Gastroesophageal sphincter (tissue), 4 donors: Measurements from ENCODE around the gene E4F1. TPM values are rescaled to one million over a fixed set of nuclear protein-coding genes. Genes with fewer than 3 reads are reported as not detected.

Experiments used
- ATAC-seq: fragments of 150-250 bp; one replicate; pipeline ENCODE4 v1.9.1; 2016; ENCODE audit warnings: mild to moderate bottlenecking, moderate library complexity
- H3K27ac ChIP-seq, 4 donors: fragments of 200-600 bp; sonication (generic) in 3 of 4; 1 replicate in 3 of 4; 2 replicates in 1 of 4; pipeline ENCODE4 v1.5.1; 2016 to 2019
- H3K27me3 ChIP-seq: fragments of 200-600 bp; sonication (generic); one replicate; pipeline ENCODE4 v1.5.1; 2019
- H3K36me3 ChIP-seq, 2 donors: fragments of 200-600 bp; sonication (generic); one replicate each; pipeline ENCODE4 v1.5.1; 2019; ENCODE audit warnings: control low read depth in 1 of 2
- H3K4me1 ChIP-seq, 3 donors: fragments of 200-600 bp; sonication (generic); 1 replicate in 2 of 3; 2 replicates in 1 of 3; pipeline ENCODE4 v1.5.1; 2016 to 2019; ENCODE audit warnings: control low read depth in 2 of 3
- H3K4me3 ChIP-seq, 2 donors: fragments of 200-600 bp; sonication (generic); one replicate each; pipeline ENCODE4 v1.5.1; 2019; ENCODE audit warnings: mild to moderate bottlenecking in 1 of 2, moderate library complexity in 1 of 2
- H3K9me3 ChIP-seq, 3 donors: fragments of 200-600 bp; sonication (generic); one replicate each; pipeline ENCODE4 v1.5.1; 2017 to 2019; ENCODE audit warnings: control low read depth in 2 of 3
- CTCF ChIP-seq, 4 experiments: fragments of 200-600 bp in 2 of 4; fragments of 450-650 bp in 2 of 4; sonication (generic) in 1 of 4; IDR thresholded peaks; one replicate each; pipeline ENCODE4 v1.5.1; 2017 to 2019; ENCODE audit warnings: antibody characterized with exemption in 4 of 4, mild to moderate bottlenecking in 2 of 4, moderate library complexity in 2 of 4
- EP300 ChIP-seq: sonication (generic); formaldehyde crosslinking; IDR thresholded peaks from one replicate; pipeline ENCODE4 v1.6.1; 2017; ENCODE audit warnings: antibody characterized with exemption, mild to moderate bottlenecking
- POLR2A ChIP-seq, 2 donors: fragments of 450-650 bp; IDR thresholded peaks; one replicate each; pipeline ENCODE4 v1.6.1; 2017; ENCODE audit warnings: antibody characterized with exemption in 2 of 2, mild to moderate bottlenecking in 2 of 2, moderate library complexity in 1 of 2
- POLR2AphosphoS5 ChIP-seq: sonication (generic); formaldehyde crosslinking; IDR thresholded peaks from one replicate; pipeline ENCODE4 v1.6.1; 2017; ENCODE audit warnings: antibody characterized with exemption
- WGBS, 2 donors: methylation state at CpG; one replicate each; pipeline ENCODE4 v1.1.5; 2018; ENCODE audit warnings: low coverage in 1 of 2; 5-methylcytosine and 5-hydroxymethylcytosine counted together
- total RNA-seq, 4 donors: library from RNA; depleted of rRNA; stranded (reverse); fragments of >200 nt; gene quantifications; one replicate each; pipeline ENCODE4 v1.1.0, GENCODE V29; 2016

Gene E4F1
- total RNA-seq, result 10 to 100 TPM; 23.1 to 35.2 (median 28.8) TPM

- H3K27ac ChIP-seq, result peak within 1 kb of the TSS; percentile 83 to 93 (median 89)
- 0% methylated on average over 4 to 8 of the region's 82 CpGs for WGBS, 2 donors
- peak; percentile 96 to 97 for TF ChIP-seq POLR2A (IDR thresholded peaks at IDR 0.05)
- TF ChIP-seq CTCF (IDR thresholded peaks at IDR 0.05), result peak in 2 of 4 experiments; percentile 15 to 50
- TF ChIP-seq POLR2AphosphoS5, result peak; percentile 97
- no peak for TF ChIP-seq EP300
These were observed at the start of gene E4F1 for GRCh38 chr16:2223221-2223941. TSS of gene E4F1 (plus strand) at chr16:2223591. CDS start at chr16:2223614, 23 bp downstream.

GRCh38 chr16:2173916-2174315, 49.5 kb upstream of the E4F1 start:
- TF ChIP-seq CTCF (IDR thresholded peaks at IDR 0.05) (no peak), EP300 (no peak), POLR2A (IDR thresholded peaks at IDR 0.05) (no peak), POLR2AphosphoS5 (no peak)
- Histone ChIP-seq H3K27ac (no peak overlapping the region), H3K4me3 (no peak overlapping the region), H3K4me1 (peaks cover 0 to 15% (median 0%) of the 10 kb centered on the region in 3 donors), H3K36me3 (peaks cover 0 to 95% of the 10 kb centered on the region in 2 donors), H3K9me3 (no peaks in the 10 kb centered on the region), H3K27me3 (peaks cover 6% of the 10 kb centered on the region)
- no peak for ATAC-seq
- WGBS, 2 donors, result 60% methylated on average over 1 of the region's 4 CpGs; no CpG with 5 or more reads in 1 of the 2 donors

More at GRCh38 chr16:2223221-2223941, at the start of gene E4F1:
- Histone ChIP-seq H3K4me1 (peaks cover 0 to 40% (median 23%) of the 10 kb centered on the region in 3 donors), H3K4me3 (peak within 1 kb of the TSS; percentile 95 to 97), H3K27me3 (no peaks in the 10 kb centered on the region), H3K36me3 (peaks cover 0 to 21% of the 10 kb centered on the region in 2 donors), H3K9me3 (no peaks in the 10 kb centered on the region)
- peak; percentile 100 for ATAC-seq

GRCh38 chr16:2174396-2175131, 48.8 kb upstream of the E4F1 start:
- Histone ChIP-seq H3K36me3 (peaks cover 0 to 88% of the 10 kb centered on the region in 2 donors), H3K9me3 (no peaks in the 10 kb centered on the region), H3K27me3 (peaks cover 10% of the 10 kb centered on the region), H3K4me1 (peaks cover 0 to 9% (median 0%) of the 10 kb centered on the region in 3 donors), H3K27ac (no peak overlapping the region), H3K4me3 (no peak overlapping the region)
- TF ChIP-seq POLR2AphosphoS5, result no peak
- TF ChIP-seq CTCF (IDR thresholded peaks at IDR 0.05), result no peak
- no peak for TF ChIP-seq POLR2A (IDR thresholded peaks at IDR 0.05)
- TF ChIP-seq EP300, result no peak
- WGBS, 2 donors, result no CpG with 5 or more reads among the region's 21 CpGs
- ATAC-seq, result no peak

- no peaks in the 10 kb centered on the region for H3K9me3 ChIP-seq
- WGBS, 2 donors, result no CpG with 5 or more reads among the region's 10 CpGs
- H3K27ac ChIP-seq, result no peak overlapping the region
- no peak for TF ChIP-seq CTCF (IDR thresholded peaks at IDR 0.05)
- TF ChIP-seq POLR2A (IDR thresholded peaks at IDR 0.05), result no peak
- TF ChIP-seq EP300, result no peak
- no peak for TF ChIP-seq POLR2AphosphoS5
- no peak overlapping the region for H3K4me3 ChIP-seq
- H3K4me1 ChIP-seq, result peaks cover 0 to 6% (median 0%) of the 10 kb centered on the region in 3 donors
- peaks cover 12% of the 10 kb centered on the region for H3K27me3 ChIP-seq
- no peak for ATAC-seq
- peaks cover 0 to 79% of the 10 kb centered on the region in 2 donors for H3K36me3 ChIP-seq
These were observed 47.9 kb upstream of the E4F1 start for GRCh38 chr16:2175454-2175853.
